GM12878 (cell line): ENCODE results near the gene GP5.

Source experiments
- CTCF ChIP-seq, 3 experiments: IDR thresholded peaks in 2 of 3; conservative IDR thresholded peaks in 1 of 3; 2 replicates each; pipeline ENCODE4 v1.5.1; 2011; ENCODE audit warnings: low read depth in 3 of 3, low read length in 3 of 3, mild to moderate bottlenecking in 3 of 3, control low read depth in 2 of 3, moderate library complexity in 2 of 3, inconsistent platforms in 1 of 3, mixed read lengths in 1 of 3; ENCODE audit not compliant: control insufficient read depth in 2 of 3, insufficient read depth in 1 of 3; ENCODE audit errors: extremely low read depth in 1 of 3
- EP300 ChIP-seq, 2 experiments: fragments of 150-350 bp in 1 of 2; IDR thresholded peaks; 2 replicates each; pipeline ENCODE4 v1.6.1; 2011 to 2012; ENCODE audit warnings: low read depth in 2 of 2, low read length in 2 of 2, borderline replicate concordance in 1 of 2, improper control_type of control experiment in 1 of 2, inconsistent platforms in 1 of 2; ENCODE audit not compliant: control insufficient read depth in 1 of 2
- NKRF ChIP-seq: fragments of 450-650 bp; conservative IDR thresholded peaks from 2 replicates; pipeline ENCODE4 v1.6.1; 2017; ENCODE audit warnings: mild to moderate bottlenecking, moderate library complexity
- POLR2A ChIP-seq: IDR thresholded peaks from 2 replicates; pipeline ENCODE4 v1.6.1; 2011; ENCODE audit warnings: low read depth, mild to moderate bottlenecking, low read length
- POLR2AphosphoS5 ChIP-seq: IDR thresholded peaks from 2 replicates; pipeline ENCODE4 v1.6.1; 2011; ENCODE audit warnings: mild to moderate bottlenecking, low read length, inconsistent platforms
- SP1 ChIP-seq: IDR thresholded peaks from one replicate; pipeline ENCODE4 v1.6.1; 2011; ENCODE audit warnings: low read depth, low read length
- SREBF2 ChIP-seq: IDR thresholded peaks from 2 replicates; pipeline ENCODE4 v1.6.1; 2012; ENCODE audit warnings: mild to moderate bottlenecking, low read length
- TBL1XR1 ChIP-seq: IDR thresholded peaks from 2 replicates; pipeline ENCODE4 v1.6.1; 2012; ENCODE audit warnings: low read depth, low read length, improper control_type of control experiment
- YBX1 ChIP-seq: fragments of 450-650 bp; IDR thresholded peaks from 2 replicates; pipeline ENCODE4 v1.6.1; 2016; ENCODE audit warnings: antibody characterized with exemption
- ZSCAN29 ChIP-seq: fragments of 450-650 bp; IDR thresholded peaks from 2 replicates; pipeline ENCODE4 v1.6.1; 2017; ENCODE audit warnings: mild to moderate bottlenecking, moderate library complexity

GRCh38 chr3:194351952-194352536, 47.0 kb downstream of the GP5 start:
- TF ChIP-seq CTCF (IDR thresholded peaks at IDR 0.05 in 2 of 3, conservative IDR thresholded peaks at IDR 0.05 in 1 of 3; ENCODE audit: control insufficient read depth in 2 of 3, extremely low read depth in 1 of 3, insufficient read depth in 1 of 3, low read depth in 3 of 3, low read length in 3 of 3) (no peak), EP300 (IDR thresholded peaks at IDR 0.05; ENCODE audit: borderline replicate concordance in 1 of 2, control insufficient read depth in 1 of 2, low read depth in 2 of 2, low read length in 2 of 2) (no peak), NKRF (no peak), POLR2A (no peak), POLR2AphosphoS5 (no peak), ZSCAN29 (no peak), SREBF2 (no peak), YBX1 (no peak), TBL1XR1 (no peak), SP1 (no peak)
